Bone marrow (tissue), 2 donors: ENCODE results near the gene BCL2L14.

Experiments used
- DNase-seq, 2 donors: peaks; one replicate each; lab custom pipeline; 2025; lab: John Stamatoyannopoulos, UW

Gene BCL2L14, protein sequence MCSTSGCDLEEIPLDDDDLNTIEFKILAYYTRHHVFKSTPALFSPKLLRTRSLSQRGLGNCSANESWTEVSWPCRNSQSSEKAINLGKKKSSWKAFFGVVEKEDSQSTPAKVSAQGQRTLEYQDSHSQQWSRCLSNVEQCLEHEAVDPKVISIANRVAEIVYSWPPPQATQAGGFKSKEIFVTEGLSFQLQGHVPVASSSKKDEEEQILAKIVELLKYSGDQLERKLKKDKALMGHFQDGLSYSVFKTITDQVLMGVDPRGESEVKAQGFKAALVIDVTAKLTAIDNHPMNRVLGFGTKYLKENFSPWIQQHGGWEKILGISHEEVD

DNA sequence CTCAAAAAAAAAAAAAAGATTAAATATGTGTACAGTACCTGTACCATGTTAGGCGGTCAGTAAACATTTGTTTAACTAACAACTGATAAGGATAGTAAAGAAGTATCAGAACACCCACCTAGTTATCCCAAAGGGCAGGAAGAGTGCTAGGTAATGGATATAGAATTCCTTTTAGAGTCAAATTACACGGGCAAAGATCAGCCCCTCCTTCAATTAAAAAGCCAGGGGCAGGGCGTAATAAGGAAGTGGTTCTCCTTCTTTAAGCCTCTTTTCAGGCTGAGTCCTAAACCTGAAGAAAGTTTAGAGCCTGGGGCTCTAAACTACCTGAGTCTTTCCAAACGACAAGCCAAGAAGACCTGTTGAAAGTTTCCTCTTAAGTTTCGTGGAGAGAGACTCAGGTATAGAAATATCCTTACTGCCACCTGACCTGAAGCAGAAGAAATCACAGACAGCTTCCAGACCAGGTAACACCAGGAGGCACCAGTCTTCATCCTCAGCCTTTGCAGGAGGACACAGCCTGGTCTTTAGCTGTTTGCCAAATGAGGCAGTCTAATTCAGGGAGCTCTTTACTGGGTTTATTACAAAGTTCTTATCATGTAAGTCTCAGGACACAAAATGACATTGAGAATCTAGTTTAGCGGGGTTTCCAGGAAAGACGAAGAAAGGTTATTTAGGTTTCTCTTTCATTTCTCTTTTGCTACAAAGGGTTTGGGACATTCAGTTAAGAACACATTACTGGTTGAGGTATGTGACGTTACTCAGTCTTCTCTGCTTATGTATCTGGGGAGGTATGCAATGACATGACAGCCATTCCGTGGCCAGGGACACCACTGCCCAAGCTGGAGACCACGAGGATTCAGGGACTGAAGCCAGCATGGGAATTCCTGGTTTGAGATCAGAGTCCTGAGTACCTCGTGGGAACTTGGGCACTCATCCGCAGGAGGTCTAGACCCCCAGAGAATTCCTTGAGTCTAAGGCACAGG lies at the start of gene BCL2L14:
BCL2L14 (plus strand) TSS at position 266 of the 983 bp plus-strand sequence. CDS start 8,367 bp downstream, outside the sequence.
- no peak for DNase-seq

DNA sequence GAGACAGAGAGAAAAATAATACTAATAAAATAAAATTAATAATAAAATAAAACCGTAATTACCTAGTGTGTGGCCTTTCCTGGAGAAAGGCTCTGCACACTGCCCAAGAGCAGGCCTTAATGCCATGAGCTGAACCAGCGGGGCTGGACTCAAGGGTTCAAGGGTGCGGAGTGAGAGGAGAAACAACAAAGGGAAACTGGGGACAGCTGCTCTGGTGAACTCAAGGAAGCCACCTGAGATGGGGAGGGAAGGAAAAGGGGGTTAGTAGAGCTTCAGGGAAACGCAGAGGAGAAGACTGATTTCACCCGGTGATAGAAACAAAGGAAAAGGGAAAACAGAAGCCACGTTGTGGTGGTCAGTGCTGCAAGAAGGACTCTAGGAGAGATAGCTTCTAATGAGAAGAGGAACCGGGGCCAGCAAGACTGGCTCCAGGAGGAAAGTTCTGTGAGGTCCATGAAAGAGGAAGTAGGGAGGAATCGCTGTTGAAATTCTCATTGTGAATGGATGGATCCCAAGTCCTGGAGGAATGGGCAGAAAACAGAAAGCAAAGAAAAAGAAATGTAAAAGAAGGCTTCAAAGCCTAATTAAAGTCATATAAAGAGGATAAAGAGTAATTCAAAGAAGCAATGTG lies 48.3 kb upstream of the BCL2L14 start:
- no peak for DNase-seq

DNA sequence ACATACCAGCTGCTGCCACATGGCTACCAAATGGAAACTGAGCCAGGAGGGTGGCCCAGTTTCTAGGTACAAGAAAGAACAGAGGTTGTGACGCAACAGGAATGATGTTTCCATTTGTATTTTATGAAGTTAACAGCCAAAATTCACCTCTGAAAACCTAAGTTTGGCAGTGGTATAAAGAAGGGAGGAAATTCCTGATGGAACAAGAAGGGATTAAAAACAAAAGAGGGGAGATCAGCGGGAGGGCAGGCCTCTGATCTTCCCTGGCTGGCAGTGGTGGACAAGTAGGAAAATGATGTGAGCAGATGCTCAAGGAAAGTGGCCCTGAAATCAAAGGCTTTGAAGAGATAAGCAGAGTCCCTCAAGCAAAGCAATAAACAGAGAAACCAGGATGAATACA lies 47.3 kb upstream of the BCL2L14 start:
- DNase-seq = no peak

DNA sequence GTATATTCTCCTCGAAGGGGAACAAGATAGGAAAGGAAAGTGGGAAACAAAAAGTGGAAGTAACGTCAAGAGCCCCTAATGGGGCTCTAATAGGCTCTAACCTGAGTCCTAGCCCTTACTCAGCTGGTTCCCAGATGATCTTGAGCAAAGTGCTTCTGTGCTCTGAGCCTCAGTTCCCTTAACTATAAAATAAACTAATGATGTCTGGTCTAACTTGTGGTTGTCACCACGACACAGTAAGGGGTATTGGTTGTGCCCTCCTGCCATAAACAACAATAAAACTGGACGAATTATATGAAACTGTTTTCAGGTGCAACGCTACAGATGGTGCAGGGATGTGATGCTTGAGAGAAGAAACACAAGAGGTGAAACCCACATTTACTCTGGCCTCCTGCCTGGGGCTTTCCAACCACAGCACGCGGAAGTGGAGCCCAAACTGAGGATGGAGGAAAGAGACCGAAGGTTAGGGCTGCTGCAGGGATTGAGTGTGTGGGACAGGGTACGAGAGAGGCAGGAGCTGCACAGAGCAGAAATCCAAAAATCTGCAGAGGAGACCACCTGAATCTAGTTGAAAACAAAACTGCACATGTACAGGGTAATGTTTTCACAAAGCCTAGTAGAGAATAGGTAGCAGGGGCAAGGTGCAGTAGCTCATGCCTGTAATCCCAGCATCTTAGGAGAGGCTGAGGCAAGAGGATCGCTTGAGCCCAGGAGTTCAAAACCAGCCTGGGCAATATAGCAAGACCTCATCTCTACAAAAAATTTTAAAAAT lies 45.6 kb upstream of the BCL2L14 start:
- no peak for DNase-seq

DNA sequence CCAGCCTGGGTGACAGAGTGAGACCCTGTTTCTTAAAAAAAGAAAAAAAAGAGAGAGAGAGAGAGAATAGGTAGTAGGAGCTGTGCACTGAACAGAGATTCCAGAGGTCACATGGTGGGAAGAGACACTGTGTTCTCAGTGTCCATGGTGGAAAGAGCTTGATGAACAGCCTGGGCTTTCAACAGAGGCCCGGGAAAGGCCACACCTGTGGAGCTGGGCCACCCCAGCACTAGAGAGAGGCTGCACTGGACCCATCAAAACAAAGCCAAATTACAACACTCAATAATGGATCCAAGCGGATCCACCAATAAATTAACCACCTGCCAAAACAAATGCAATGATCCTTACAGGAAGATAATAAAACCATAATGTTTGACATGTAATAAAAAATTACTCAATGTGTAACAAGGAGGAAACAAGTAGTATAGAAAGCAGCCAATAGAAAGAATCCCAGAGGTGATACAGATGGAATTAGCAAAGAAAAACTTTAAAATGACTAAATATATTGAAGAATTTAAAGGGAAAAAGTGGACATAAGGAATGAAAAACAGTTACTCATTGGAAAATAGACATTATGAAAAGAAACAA lies 44.8 kb upstream of the BCL2L14 start:
- DNase-seq = no peak

- DNase-seq = no peak
Measured at GRCh38 chr12:12028668-12029402, 41.9 kb upstream of the BCL2L14 start.

DNA sequence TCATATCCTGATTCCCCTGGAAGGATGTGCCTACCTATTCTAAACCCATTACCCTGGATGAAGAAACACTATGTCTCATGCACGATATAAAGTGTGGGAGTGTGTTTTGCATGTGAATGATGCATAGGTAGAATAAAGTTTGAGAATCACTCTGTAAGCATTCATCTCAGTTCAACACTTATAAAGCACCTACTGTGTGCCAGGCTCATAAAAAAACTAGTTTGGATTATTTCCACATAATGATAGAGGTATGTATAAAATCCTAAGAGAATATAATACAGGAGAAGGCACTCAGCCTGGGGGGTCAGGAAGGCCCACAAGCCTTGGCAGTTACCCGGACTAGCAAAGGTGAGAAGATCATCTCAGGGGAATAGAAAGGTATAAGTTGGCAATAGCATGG lies 41.1 kb upstream of the BCL2L14 start:
- DNase-seq = no peak

GRCh38 chr12:12032260-12032791 lies 38.4 kb upstream of the BCL2L14 start:
- DNase-seq = no peak

DNA sequence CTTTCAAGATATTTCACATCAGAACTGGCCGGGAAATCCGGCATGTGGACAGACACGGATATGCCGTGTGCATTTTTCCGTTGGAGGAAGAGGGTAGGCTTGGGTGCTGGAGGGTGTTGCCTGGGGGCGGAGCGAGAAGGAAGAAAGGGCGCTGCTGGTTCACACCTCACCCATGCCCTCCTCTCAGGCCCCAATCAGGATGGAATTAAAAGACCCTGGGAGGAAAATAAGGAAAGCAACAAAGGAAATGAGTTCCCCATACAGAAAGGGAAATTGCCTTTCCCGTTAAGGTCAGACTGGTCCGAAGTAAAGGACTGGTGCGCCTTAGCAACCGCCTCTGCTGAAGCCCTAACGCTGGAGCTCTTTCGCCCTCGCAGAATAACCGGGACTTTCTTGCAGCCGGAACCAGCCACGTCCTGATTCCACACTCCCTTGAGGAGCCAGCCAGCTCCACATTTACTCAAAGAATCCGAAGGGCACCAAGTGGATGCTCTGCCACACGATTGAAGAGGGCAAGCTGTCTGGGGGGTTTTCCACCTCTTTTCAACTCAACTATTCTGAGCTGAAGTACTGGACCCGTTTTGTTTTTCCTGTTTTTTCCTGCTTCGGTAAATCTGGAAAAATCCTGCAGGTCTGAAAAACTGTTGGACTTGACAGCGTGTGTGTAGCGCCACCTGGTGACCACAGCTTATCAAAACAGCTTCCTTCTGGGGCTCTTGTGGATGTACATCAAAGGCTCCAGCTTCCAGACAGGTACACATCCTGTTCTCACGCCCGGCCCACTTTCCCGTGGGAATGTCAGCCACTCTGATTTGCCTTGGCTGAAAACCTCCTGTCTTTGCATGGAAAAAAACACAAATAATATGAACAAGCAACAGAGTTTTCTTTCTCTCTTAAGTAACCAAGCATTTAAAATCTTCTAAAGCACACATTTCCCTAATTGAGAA lies 37.6 kb upstream of the BCL2L14 start:
- peak; percentile 59 to 72 for DNase-seq

DNA sequence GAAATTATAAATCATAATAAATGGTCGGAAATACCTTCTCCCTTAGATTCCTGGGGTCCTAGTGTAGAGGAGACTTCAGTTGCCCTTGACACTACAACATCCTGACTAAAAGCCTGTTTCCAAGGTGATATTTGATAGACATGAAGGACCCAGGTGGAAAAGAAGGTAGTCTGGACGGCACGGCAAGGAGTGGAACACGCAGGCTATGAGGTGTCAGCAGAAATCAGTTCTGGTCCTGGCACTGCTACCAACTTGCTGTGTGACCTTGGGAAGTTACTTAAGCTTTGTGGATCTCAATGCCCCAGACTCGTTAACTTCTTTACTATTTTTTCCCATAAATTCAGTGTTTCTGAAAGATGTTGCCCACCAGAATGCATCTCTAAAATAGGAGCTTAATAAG lies 36.9 kb upstream of the BCL2L14 start:
- no peak for DNase-seq

DNA sequence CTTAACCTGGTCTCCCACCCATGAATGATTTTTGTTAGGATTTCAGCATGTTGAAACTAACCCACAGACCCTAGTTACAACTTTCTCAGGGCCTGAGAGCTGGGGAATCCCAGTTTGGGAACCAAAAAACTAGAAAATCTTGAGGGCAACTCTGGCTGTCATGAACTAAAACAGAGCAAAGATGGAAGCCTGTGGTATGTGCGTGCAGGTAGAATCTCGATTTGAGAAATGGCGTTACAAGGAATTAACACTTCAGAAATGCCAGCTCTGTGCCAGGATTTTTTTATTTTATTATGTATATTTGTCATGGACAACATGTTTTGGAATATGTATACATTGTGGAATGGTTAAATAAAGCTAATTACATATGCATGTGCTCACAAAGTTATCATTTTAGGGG lies 36.4 kb upstream of the BCL2L14 start:
- no peak for DNase-seq

- no peak for DNase-seq
Measured at GRCh38 chr12:12035229-12035628, 35.5 kb upstream of the BCL2L14 start.

GRCh38 chr12:12036901-12037300 lies 33.8 kb upstream of the BCL2L14 start:
- DNase-seq = no peak

- no peak for DNase-seq
Measured at GRCh38 chr12:12039897-12040296, 30.8 kb upstream of the BCL2L14 start.

DNA sequence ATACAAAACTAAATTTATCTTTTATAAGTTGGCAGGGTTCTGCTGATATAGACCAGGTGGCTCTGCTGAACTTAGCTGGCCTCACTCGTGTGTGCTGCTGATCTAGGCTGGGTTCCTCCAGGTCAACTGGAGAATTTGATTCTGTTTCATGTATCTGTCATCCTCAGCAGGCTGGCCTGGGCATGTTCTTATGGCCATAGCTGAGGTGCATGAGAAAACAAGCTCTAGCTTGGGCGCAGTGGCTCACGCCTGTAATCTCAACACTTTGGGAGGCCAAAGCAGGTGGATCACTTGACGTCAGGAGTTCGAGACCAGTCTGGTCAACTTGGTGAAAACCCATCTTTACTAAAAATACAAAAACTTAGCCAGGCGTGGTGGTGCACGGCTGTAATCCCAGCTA lies 24.3 kb upstream of the BCL2L14 start:
- no peak for DNase-seq

GRCh38 chr12:12047682-12048081 lies 23.1 kb upstream of the BCL2L14 start:
- DNase-seq = no peak

DNA sequence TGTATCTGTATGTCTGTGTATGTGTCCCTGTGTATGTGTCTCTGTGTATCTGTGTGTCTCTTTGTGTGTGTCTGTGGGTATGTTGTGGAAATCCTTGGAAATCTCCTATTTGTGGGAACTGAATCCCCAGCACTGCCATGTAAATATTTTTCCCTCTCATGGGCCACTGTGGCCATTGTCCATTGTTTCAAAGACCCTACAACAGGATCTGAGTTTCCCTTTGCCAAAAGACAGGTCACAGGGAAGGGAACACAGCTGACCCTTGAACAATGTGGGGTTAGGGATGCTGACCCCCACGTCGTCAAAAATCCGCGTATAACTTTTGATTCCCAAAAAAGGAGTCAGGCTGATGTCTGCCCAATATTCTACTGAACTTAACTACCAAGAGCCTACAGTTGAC lies 22.5 kb upstream of the BCL2L14 start:
- no peak for DNase-seq

GRCh38 chr12:12048714-12049113 lies 22.0 kb upstream of the BCL2L14 start:
- no peak for DNase-seq

- no peak for DNase-seq
Measured at GRCh38 chr12:12051668-12052067, 19.1 kb upstream of the BCL2L14 start.
